Neural cell (in vitro differentiated cells): Measurements from ENCODE around the gene PRICKLE3. TPM values are rescaled to one million over a fixed set of nuclear protein-coding genes. Genes with fewer than 3 reads are reported as not detected.

Source experiments
- H2AFZ ChIP-seq: fragments of 200-600, 300-800 bp; sonication (generic), shearing (Covaris generic); 2 replicates; pipeline ENCODE4 v1.6.0; 2014; ENCODE audit warnings: low read depth, mild to moderate bottlenecking, antibody characterized with exemption, low read length, moderate library complexity
- H3F3A ChIP-seq: fragments of 200-600 bp; shearing (Covaris generic); 2 replicates; pipeline ENCODE4 v1.6.1; 2016; ENCODE audit warnings: mild to moderate bottlenecking, moderate library complexity, mixed read lengths, antibody characterized with exemption, low read length; ENCODE audit not compliant: insufficient read depth, poor library complexity, severe bottlenecking
- H3K27ac ChIP-seq: fragments of 200-600, 300-800 bp; sonication (generic), shearing (Covaris generic); 2 replicates; pipeline ENCODE4 v1.5.1; 2014; ENCODE audit warnings: mild to moderate bottlenecking, low read length, moderate library complexity
- H3K27me3 ChIP-seq: fragments of 300-800, 200-600 bp; sonication (generic), shearing (Covaris generic); 2 replicates; pipeline ENCODE4 v1.6.0; 2014; ENCODE audit warnings: mild to moderate bottlenecking, low read depth, low read length, moderate library complexity; ENCODE audit not compliant: insufficient read depth
- H3K36me3 ChIP-seq: fragments of 300-800, 200-600 bp; sonication (generic), shearing (Covaris generic); 2 replicates; pipeline ENCODE4 v1.5.1; 2014; ENCODE audit warnings: mild to moderate bottlenecking, antibody characterized with exemption, low read length, moderate library complexity; ENCODE audit not compliant: insufficient read depth
- H3K4me2 ChIP-seq: fragments of 300-800, 200-600 bp; sonication (generic), shearing (Covaris generic); 2 replicates; pipeline ENCODE4 v1.6.0; 2014; ENCODE audit warnings: mild to moderate bottlenecking, low read length
- H3K4me3 ChIP-seq: fragments of 300-800, 200-600 bp; sonication (generic), shearing (Covaris generic); 2 replicates; pipeline ENCODE4 v1.5.1; 2014; ENCODE audit warnings: mild to moderate bottlenecking, low read length, moderate library complexity
- H3K79me2 ChIP-seq: fragments of 200-600 bp; shearing (Covaris generic); replicated peaks from 2 replicates; pipeline ENCODE4 v1.6.0; 2014; ENCODE audit warnings: mild to moderate bottlenecking, low read length, moderate library complexity; ENCODE audit not compliant: insufficient read depth
- H3K9ac ChIP-seq: fragments of 300-800, 200-600 bp; sonication (generic), shearing (Covaris generic); 2 replicates; pipeline ENCODE4 v1.6.1; 2016; ENCODE audit warnings: mild to moderate bottlenecking, low read length, mixed read lengths
- H3K9me2 ChIP-seq: fragments of 200-600 bp; shearing (Covaris generic); 2 replicates; pipeline ENCODE4 v1.6.1; 2016; ENCODE audit warnings: mild to moderate bottlenecking, low read length, mixed read lengths; ENCODE audit not compliant: insufficient read depth
- H3K9me3 ChIP-seq: fragments of 200-600, 300-800 bp; sonication (generic), shearing (Covaris generic); 2 replicates; pipeline ENCODE4 v1.6.1; 2016; ENCODE audit warnings: mild to moderate bottlenecking, mixed run types, low read length, moderate library complexity, mixed read lengths
- H4K20me1 ChIP-seq: fragments of 200-600 bp; shearing (Covaris generic); 2 replicates; pipeline ENCODE4 v1.6.1; 2016; ENCODE audit warnings: mild to moderate bottlenecking, mixed run types; ENCODE audit not compliant: insufficient read depth
- EP300 ChIP-seq: fragments of 450-650 bp; conservative IDR thresholded peaks from 2 replicates; pipeline ENCODE4 v1.6.1; 2014; ENCODE audit warnings: antibody characterized with exemption, mild to moderate bottlenecking, moderate library complexity; ENCODE audit not compliant: poor library complexity, severe bottlenecking
- EZH2 ChIP-seq: fragments of 200-600, 300-800 bp; shearing (Covaris generic), sonication (generic); IDR thresholded peaks from 2 replicates; pipeline ENCODE4 v1.6.1; 2014; ENCODE audit warnings: antibody characterized with exemption, low read length, borderline replicate concordance, mild to moderate bottlenecking; ENCODE audit not compliant: insufficient read depth, poor library complexity, severe bottlenecking
- MXI1 ChIP-seq: fragments of 450-650 bp; conservative IDR thresholded peaks from 2 replicates; pipeline ENCODE4 v1.6.1; 2014; ENCODE audit warnings: antibody characterized with exemption, mild to moderate bottlenecking; ENCODE audit not compliant: poor library complexity, severe bottlenecking
- POLR2AphosphoS5 ChIP-seq: IDR thresholded peaks from 2 replicates; pipeline ENCODE4 v1.6.1; 2012
- RAD21 ChIP-seq: fragments of 450-650 bp; conservative IDR thresholded peaks from 2 replicates; pipeline ENCODE4 v1.6.1; 2014; ENCODE audit warnings: antibody characterized with exemption, mild to moderate bottlenecking, moderate library complexity
- SMC3 ChIP-seq: fragments of 450-650 bp; conservative IDR thresholded peaks from 2 replicates; pipeline ENCODE4 v1.6.1; 2014; ENCODE audit warnings: antibody characterized with exemption, mild to moderate bottlenecking, moderate library complexity; ENCODE audit not compliant: poor library complexity
- TAF1 ChIP-seq: IDR thresholded peaks from 2 replicates; pipeline ENCODE4 v1.6.1; 2012; ENCODE audit warnings: low read depth
- polyA plus RNA-seq: library from polyadenylated mRNA; depleted of rRNA; stranded (reverse); fragments of >200 nt; gene quantifications from 2 replicates; pipeline ENCODE4 v1.2.3, GENCODE V29; 2014
- TF ChIP-seq, protein P1 (sequence below): fragments of 450-650 bp; IDR thresholded peaks from 2 replicates; pipeline ENCODE4 v1.5.1; 2014; ENCODE audit warnings: antibody characterized with exemption, mild to moderate bottlenecking, moderate library complexity; ENCODE audit not compliant: poor library complexity, severe bottlenecking
- TF ChIP-seq, protein P2 (sequence below): IDR thresholded peaks from 2 replicates; pipeline ENCODE4 v1.6.1; 2012; ENCODE audit warnings: borderline replicate concordance

Gene PRICKLE3
- polyA plus RNA-seq, 1 donor from 2014 or later = 0.45 TPM

DNA sequence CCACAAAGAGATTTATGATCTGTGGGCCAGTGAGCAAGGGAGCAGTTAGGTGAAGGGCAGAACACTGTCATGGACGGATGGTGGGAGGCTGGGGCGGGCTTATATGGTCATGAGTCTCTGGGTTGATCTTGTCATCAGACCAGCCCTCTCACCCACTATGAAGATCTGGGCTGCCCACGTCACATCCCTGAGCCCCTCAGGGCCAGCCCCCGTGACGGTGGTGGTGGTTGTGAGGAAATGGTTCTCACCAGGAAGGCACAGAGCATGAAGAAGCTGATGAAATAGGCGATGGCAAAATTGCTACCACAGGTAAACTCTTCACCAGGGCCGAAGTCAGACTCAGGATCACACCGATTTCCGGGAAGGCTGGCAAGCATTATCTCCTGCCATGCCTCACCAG lies 24.9 kb upstream of the PRICKLE3 start:
- H3K27me3 ChIP-seq = no peaks in the 10 kb centered on the region
- TF ChIP-seq, protein P1, sequence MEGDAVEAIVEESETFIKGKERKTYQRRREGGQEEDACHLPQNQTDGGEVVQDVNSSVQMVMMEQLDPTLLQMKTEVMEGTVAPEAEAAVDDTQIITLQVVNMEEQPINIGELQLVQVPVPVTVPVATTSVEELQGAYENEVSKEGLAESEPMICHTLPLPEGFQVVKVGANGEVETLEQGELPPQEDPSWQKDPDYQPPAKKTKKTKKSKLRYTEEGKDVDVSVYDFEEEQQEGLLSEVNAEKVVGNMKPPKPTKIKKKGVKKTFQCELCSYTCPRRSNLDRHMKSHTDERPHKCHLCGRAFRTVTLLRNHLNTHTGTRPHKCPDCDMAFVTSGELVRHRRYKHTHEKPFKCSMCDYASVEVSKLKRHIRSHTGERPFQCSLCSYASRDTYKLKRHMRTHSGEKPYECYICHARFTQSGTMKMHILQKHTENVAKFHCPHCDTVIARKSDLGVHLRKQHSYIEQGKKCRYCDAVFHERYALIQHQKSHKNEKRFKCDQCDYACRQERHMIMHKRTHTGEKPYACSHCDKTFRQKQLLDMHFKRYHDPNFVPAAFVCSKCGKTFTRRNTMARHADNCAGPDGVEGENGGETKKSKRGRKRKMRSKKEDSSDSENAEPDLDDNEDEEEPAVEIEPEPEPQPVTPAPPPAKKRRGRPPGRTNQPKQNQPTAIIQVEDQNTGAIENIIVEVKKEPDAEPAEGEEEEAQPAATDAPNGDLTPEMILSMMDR = no peak
- H4K20me1 ChIP-seq = no peaks in the 10 kb centered on the region
- no peak overlapping the region for H2AFZ ChIP-seq
- H3F3A ChIP-seq = no peaks in the 10 kb centered on the region
- H3K4me3 ChIP-seq = no peak overlapping the region
- H3K4me2 ChIP-seq = no peak overlapping the region
- no peaks in the 10 kb centered on the region for H3K79me2 ChIP-seq
- no peak overlapping the region for H3K9ac ChIP-seq
- no peak overlapping the region for H3K27ac ChIP-seq
- H3K9me2 ChIP-seq = no peaks in the 10 kb centered on the region
- no peaks in the 10 kb centered on the region for H3K36me3 ChIP-seq
- no peaks in the 10 kb centered on the region for H3K9me3 ChIP-seq

DNA sequence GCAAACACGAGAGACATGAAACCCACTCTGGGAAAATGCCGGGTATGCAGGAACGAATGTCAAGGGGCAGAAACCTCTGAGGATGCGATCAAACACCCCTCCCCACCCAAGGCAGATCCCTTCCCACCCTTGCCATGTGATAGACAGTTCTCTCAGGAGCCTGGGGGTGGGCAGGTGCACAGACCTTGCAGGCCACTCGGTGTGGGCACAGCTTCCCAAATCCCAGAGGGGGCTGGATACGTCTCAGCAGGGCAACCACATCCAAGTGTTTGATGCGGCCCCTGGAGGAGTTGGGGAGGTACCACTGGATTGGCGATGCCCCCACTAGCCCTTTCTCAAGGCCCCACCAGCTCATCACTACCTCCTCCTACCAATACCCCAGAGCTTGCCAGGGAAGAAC lies 24.2 kb upstream of the PRICKLE3 start:
- Histone ChIP-seq H3K27me3 (no peaks in the 10 kb centered on the region), H3F3A (no peaks in the 10 kb centered on the region), H3K36me3 (no peaks in the 10 kb centered on the region), H3K9ac (no peak overlapping the region), H3K27ac (no peak overlapping the region), H2AFZ (no peak overlapping the region), H3K9me3 (no peaks in the 10 kb centered on the region), H3K79me2 (no peaks in the 10 kb centered on the region), H3K4me3 (no peak overlapping the region), H3K4me2 (no peak overlapping the region), H4K20me1 (no peaks in the 10 kb centered on the region), H3K9me2 (no peaks in the 10 kb centered on the region)
- TF ChIP-seq MXI1 (no peak), RAD21 (no peak), POLR2AphosphoS5 (no peak), EZH2 (no peak), EP300 (no peak), TAF1 (no peak), SMC3 (no peak)
- TF ChIP-seq, protein P2, sequence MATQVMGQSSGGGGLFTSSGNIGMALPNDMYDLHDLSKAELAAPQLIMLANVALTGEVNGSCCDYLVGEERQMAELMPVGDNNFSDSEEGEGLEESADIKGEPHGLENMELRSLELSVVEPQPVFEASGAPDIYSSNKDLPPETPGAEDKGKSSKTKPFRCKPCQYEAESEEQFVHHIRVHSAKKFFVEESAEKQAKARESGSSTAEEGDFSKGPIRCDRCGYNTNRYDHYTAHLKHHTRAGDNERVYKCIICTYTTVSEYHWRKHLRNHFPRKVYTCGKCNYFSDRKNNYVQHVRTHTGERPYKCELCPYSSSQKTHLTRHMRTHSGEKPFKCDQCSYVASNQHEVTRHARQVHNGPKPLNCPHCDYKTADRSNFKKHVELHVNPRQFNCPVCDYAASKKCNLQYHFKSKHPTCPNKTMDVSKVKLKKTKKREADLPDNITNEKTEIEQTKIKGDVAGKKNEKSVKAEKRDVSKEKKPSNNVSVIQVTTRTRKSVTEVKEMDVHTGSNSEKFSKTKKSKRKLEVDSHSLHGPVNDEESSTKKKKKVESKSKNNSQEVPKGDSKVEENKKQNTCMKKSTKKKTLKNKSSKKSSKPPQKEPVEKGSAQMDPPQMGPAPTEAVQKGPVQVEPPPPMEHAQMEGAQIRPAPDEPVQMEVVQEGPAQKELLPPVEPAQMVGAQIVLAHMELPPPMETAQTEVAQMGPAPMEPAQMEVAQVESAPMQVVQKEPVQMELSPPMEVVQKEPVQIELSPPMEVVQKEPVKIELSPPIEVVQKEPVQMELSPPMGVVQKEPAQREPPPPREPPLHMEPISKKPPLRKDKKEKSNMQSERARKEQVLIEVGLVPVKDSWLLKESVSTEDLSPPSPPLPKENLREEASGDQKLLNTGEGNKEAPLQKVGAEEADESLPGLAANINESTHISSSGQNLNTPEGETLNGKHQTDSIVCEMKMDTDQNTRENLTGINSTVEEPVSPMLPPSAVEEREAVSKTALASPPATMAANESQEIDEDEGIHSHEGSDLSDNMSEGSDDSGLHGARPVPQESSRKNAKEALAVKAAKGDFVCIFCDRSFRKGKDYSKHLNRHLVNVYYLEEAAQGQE = no peak
- TF ChIP-seq, protein P1 = no peak
